ENCODE results near the gene FGG.
"Not testable (repeated sequence)": the region's sequence is repeated elsewhere in the genome, so short reads cannot be mapped to it uniquely, and the experiment has no call there.

The FGG gene

DNA sequence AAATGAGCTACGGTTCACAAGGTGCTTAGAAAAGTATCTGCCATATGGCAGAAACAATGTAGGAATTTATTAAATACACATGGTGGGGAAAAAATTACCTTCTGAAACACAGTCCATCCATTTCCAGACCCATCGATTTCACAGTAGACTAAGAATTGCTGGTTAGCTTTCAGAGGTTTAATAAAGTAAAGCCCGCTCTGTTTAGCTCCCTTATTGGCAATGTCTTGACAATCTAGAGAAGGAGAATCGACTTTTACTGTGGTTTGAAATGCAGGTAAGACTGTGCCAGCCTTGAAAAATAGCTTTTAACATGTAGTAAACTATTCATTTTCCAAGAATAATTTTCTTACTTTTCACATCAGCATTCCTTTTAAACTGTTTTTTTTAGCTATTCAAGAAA lies 2.9 kb downstream of the FGG start:
- DNase-seq: no peak

DNA sequence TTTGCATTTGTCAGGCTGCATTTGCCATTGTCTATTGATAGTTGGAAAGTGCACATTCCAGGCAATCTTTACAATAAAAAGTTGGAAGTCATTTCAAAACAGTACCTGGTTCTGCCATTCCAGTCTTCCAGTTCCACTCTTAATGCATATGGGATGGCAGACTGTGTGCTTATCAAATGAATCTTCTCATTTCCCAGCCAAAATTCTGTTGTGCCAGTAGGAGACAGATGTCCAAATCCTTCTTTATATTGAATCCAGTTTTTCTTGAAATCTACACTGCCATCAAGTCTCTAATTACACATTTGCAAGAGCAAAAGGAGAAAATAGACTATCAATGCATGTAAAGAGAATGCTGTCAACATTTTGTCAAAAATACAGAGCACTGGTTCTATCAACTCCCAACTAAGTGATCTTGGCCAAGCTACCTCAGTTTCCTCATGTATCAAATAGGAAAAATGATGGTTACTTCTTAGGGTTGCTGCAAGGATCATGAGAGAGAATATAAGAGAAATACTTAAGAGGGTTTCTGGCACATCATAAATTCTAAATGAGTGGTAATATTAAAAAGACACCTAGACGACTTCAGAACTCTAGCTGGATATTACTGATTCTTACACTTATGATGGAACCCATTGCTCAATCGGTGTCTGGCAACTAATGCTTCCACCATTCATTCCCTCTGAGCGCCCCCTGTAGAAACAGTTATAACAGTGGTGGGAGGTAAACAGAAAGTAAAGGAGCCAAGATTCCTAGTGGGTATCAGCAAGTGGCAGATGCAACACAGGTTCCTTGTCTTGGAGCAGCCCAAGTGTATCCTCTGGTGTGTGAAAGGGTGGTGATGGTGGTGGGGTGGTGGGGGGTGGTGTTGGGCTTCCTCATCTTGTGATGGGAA lies 3.8 kb downstream of the FGG start:
- DNase-seq: no peak

- no peak for DNase-seq
Observed at GRCh38 chr4:154606728-154607723, 5.4 kb downstream of the FGG start.

- DNase-seq: no peak
Observed at GRCh38 chr4:154604696-154605200, 7.7 kb downstream of the FGG start.

GRCh38 chr4:154603033-154603943 lies 9.2 kb downstream of the FGG start:
- no peak for DNase-seq

DNA sequence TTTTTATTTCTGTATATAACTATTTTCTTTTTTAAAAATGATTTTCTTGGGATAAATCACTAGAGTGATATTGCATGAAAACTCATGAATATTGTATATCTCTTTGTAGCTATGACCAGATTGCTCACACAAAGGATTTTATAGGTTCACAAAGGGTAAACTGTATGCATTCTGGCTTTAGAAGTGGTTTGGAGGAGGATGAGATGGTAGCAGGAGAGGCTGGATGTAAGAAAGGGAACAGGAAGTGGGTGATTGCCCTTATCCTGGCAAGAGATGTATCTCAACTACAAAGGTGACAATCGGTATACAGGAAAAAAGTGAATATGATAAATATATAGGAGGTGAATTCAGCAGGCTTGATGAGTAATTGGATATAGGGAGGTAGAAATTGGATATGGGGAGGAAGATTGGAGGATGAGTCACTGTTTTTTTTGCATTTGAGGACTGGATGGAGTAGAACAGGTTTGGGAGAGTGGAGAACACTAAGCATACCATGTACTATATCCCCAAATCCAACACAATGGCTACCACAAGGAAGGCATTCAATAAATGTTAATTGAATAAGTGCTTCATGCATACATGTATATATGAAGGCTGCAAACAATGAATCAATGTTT lies 9.9 kb downstream of the FGG start:
- DNase-seq: no peak

DNA sequence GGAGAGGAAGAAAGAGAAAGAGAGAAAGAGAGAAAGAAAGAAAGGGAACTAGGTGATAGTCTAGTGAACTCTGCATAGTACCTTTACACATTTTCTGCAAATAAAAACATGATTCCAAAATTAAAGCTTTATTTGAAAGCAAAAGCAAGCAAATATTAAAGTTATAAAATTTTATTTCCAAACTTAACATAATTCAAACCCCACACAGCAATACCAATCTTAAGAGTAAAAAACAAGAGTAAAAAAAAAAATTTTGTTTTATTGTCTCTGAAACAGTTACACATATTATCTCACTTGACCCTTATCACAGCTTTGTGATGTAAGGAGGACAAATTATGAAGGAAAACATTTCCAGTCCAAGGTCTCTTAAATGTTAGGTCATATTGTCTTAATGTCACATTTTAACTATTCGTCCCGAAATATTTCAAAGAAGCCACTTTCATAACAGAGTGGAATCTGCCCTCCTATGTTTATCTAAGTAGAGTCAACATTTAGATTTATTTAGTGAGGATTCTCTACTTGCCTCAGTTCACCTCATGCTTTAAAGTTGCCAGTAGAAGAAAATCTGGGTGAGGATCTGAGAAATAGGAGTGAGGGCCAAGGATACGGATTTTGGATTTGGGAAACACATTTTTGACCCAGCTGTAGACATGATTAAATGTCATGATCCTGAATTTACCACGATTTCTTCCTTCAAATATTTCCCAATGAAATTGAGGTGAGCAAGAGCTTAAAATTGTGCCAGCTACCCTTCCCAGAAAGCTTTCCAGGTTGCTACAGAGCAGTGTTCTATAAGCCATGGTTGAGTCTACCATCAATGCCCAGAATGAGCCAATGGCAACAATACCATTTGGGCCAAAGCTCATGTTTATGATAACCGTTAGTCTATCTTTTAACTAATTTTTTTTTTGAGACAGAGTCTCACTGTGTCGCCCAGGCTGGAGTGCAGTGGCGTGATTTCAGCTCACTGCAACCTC lies 14.4 kb downstream of the FGG start:
- DNase-seq: no peak

- DNase-seq: not testable (repeated sequence)
Observed at GRCh38 chr4:154597281-154597680, 15.2 kb downstream of the FGG start.

DNA sequence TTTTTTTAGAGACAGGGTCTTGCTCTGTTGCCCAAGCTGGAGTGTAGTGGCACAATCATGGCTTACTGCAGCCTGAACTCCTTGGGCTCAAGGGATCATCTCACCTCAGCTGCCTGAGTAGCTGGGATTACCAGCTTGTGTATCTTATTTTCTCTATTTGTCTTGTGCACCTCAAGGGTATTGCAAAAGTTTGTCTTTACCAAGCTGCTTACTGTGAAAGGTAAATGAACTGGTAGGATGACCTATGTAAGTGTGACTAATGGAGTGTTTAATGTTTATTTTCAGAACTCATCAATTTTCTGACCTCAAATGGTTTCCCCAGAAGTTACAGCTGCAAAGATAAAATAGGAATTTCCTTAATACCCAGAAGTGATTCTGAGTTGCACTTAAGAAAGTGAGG lies 16.6 kb downstream of the FGG start:
- no peak for DNase-seq

- DNase-seq: not testable (repeated sequence)
Observed at GRCh38 chr4:154594343-154594742, 18.1 kb downstream of the FGG start.

DNA sequence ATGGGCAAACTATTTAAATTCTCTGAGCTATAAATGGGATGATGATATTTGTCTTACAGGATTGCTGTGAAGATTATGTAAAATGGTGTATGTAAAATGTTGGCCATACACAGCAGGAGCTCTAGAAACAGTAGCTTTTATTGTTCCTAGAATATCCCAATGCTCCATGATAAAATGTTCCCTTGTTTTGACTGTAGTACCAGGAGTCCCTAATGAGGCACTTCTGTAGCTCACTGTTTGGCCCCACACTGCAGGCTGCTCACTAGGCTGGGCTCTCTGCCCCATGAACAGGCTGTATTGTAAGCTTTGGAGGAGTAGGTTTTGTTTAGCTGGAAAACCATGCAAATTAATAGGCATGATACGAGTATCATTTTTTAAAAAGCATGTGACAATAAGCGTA lies 18.6 kb downstream of the FGG start:
- DNase-seq: no peak

GRCh38 chr4:154591890-154592289 lies 20.6 kb downstream of the FGG start:
- no peak for DNase-seq

- no peak for DNase-seq
Observed at GRCh38 chr4:154590329-154591006, 22.0 kb downstream of the FGG start, which contains the start of gene FGA. Gene FGA, minus strand, starts transcription at chr4:154590742. Its CDS starts 55 bp downstream, at chr4:154590687.

DNA sequence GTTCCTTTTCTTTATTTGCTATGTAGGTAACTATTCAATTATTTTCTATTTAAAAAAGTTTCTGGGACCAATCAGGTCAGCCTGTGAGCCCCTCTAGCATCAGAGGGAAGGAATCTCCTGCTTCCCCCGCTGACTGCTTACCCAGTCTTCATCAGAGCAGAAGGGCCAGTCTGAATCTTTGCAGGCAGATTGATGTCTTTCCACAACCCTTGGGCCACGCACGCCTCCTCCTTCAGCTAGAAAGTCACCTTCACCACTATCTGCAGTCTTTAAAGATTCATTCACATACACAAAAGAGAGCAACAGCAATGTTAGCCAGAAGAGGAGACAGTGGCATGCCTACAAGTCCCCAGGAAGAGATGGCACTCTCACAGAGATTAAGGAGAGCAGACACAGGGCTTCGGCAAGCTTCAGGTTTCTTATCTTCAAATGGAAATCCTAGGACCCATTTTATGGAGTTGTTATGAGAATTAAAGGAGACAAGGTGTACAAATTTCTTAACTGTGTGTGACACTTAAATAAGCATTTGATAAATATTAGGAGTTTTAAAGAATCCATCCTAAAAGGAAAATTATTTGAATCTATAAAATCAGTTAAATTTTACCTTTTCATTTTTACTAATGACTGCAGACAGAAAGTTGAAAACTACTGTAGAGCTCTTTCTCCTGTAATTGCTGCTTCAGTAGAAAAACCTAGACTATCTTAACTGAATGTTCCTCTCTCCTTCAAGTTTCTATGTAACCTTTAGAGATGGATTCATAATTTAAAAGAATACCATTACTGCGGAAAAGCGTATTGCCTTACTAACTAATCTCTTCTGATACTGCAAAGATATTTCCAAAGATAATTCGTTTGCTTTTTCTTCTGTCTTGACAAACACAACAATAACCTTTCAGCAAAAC lies 22.9 kb downstream of the FGG start:
- no peak for DNase-seq

DNA sequence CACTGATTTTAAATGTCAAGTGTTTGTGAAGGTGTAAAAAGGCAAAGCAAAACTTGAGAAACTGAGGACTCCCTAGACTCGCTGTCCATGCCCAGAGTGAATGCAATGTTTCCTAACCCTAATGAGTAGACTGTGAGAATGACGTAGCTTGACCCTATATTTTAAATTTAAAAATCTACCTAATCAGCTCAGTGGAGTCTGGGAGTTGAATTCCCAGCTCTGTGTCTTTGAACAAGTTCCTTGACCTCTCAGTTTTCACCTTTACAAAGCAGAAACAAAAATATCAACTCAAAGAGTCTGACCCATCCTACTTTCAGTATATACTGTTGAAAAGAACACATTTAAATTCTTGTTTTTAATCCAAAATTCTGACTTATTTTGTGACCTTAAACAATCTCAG lies 24.3 kb downstream of the FGG start:
- no peak for DNase-seq

GRCh38 chr4:154586296-154587033 lies 26.0 kb downstream of the FGG start:
- no peak for DNase-seq

DNA sequence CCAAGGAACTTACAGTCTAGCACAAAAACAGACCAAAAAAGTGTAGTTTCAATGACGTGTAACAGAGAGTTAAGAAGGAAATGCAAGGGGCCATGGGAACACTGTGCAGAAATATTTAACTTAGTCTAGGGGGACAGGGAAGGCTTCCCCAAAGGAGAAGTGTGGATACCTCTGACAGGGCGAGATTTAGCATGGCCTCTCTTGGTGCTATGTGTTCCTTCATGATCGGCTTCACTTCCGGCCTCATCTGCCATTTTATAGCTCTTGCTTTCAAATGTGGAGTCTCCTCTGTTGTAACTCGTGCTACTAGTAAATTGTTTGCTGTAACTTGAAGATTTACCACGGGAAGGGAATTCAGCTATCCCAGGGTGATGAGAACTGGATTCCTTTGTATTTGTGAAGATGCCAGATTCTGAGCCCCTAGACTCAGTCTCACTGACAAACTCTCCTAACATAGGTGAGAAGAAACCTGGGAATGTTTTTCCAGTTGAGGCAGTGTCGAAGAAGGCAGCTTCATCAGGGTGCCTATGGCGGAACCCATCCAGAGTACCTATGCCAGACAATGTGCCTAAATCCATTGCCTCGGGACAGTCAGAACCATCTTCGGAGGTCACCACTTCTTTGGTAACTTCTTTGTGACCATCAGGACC lies 27.0 kb downstream of the FGG start:
- DNase-seq: no peak

DNA sequence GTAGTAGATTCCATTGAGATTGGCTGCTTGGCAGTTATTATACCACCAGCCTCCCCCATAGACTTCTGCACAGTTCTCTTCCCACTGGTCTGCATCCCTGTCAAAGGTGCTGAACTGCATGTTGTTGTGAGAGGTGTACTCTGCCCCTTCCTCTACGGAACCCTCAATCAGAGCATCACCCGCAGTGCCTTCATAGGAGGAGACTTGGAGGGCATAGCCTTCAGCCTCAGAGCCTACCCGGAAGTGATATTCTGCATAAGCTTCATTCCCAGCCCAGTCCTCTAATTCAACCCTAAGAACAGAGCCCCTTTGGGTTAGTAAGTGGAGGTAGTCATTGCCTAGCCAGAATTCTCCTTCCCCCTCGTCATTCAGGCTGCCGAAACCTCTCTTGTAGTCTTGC lies 28.2 kb downstream of the FGG start:
- DNase-seq: no peak
